Activated gamma-delta T cell (primary cell): ENCODE data around the gene SPG7.

Experiments
- DNase-seq: peaks from one replicate; lab custom pipeline; 2025; lab: John Stamatoyannopoulos, UW

Gene SPG7

GRCh38 chr16:89600427-89600826, 92.2 kb downstream of the SPG7 start:
- no peak for DNase-seq

- DNase-seq, result no peak
Measured at GRCh38 chr16:89600956-89601355, 92.8 kb downstream of the SPG7 start.

- DNase-seq, result no peak
Measured at GRCh38 chr16:89601906-89602272, 93.7 kb downstream of the SPG7 start.

- DNase-seq, result peak; percentile 33
Measured at GRCh38 chr16:89602273-89602951, 94.2 kb downstream of the SPG7 start.

- no peak for DNase-seq
Measured at GRCh38 chr16:89602952-89603590, 94.9 kb downstream of the SPG7 start.

GRCh38 chr16:89604764-89605163, 96.6 kb downstream of the SPG7 start:
- DNase-seq, result no peak

- DNase-seq, result no peak
Measured at GRCh38 chr16:89605186-89605970, 97.2 kb downstream of the SPG7 start.

GRCh38 chr16:89606006-89606405, 97.8 kb downstream of the SPG7 start:
- DNase-seq, result no peak
